Measurements from ENCODE around the gene PRUNE2.

DNA sequence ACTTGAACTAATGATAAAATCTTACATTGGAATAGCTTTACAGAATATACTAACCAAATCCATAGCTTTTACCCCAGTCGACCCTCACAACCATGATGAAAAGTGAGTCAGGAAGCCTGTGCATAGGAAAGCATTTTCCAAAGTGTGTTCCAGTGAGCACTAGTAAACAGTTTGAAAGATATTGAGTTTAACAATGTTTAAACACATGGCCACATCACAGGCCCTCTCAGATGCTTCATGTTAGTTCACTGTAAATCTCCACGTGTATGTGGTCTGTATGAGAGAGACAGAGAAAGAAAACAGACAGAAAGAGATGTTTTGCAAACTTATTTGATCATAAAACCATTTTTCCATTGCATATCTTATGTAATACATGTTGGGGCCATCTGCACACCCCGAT lies 27.0 kb downstream of the PRUNE2 start:
- TF ChIP-seq FOXM1 (CRISPR knock-in tag; IDR thresholded peaks at IDR 0.05) (no peak), PHF8 (CRISPR knock-in tag; IDR thresholded peaks at IDR 0.05) (no peak), ZNF24 (IDR thresholded peaks at IDR 0.05) (no peak), EED (CRISPR knock-in tag; IDR thresholded peaks at IDR 0.05) (no peak)
- TF ChIP-seq, protein P1, sequence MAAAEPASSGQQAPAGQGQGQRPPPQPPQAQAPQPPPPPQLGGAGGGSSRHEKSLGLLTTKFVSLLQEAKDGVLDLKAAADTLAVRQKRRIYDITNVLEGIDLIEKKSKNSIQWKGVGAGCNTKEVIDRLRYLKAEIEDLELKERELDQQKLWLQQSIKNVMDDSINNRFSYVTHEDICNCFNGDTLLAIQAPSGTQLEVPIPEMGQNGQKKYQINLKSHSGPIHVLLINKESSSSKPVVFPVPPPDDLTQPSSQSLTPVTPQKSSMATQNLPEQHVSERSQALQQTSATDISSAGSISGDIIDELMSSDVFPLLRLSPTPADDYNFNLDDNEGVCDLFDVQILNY (CRISPR knock-in tag; conservative IDR thresholded peaks at IDR 0.05): no peak
- TF ChIP-seq, protein P2, sequence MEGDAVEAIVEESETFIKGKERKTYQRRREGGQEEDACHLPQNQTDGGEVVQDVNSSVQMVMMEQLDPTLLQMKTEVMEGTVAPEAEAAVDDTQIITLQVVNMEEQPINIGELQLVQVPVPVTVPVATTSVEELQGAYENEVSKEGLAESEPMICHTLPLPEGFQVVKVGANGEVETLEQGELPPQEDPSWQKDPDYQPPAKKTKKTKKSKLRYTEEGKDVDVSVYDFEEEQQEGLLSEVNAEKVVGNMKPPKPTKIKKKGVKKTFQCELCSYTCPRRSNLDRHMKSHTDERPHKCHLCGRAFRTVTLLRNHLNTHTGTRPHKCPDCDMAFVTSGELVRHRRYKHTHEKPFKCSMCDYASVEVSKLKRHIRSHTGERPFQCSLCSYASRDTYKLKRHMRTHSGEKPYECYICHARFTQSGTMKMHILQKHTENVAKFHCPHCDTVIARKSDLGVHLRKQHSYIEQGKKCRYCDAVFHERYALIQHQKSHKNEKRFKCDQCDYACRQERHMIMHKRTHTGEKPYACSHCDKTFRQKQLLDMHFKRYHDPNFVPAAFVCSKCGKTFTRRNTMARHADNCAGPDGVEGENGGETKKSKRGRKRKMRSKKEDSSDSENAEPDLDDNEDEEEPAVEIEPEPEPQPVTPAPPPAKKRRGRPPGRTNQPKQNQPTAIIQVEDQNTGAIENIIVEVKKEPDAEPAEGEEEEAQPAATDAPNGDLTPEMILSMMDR (CRISPR knock-in tag; IDR thresholded peaks at IDR 0.05): no peak

Data from HepG2 (cell line).